GM19239 (cell line): Measurements from ENCODE around the gene KCNJ10.

ENCODE experiments used
- DNase-seq: peaks from one replicate; pipeline ENCODE4 v3.0.0; 2011; ENCODE audit warnings: low spot score; ENCODE audit not compliant: insufficient read length
- FAIRE-seq: peaks from 2 replicates; lab custom pipeline; 2011; peaks lifted over from hg19 to GRCh38; lab: Jason Lieb, UNC

The KCNJ10 gene

DNA sequence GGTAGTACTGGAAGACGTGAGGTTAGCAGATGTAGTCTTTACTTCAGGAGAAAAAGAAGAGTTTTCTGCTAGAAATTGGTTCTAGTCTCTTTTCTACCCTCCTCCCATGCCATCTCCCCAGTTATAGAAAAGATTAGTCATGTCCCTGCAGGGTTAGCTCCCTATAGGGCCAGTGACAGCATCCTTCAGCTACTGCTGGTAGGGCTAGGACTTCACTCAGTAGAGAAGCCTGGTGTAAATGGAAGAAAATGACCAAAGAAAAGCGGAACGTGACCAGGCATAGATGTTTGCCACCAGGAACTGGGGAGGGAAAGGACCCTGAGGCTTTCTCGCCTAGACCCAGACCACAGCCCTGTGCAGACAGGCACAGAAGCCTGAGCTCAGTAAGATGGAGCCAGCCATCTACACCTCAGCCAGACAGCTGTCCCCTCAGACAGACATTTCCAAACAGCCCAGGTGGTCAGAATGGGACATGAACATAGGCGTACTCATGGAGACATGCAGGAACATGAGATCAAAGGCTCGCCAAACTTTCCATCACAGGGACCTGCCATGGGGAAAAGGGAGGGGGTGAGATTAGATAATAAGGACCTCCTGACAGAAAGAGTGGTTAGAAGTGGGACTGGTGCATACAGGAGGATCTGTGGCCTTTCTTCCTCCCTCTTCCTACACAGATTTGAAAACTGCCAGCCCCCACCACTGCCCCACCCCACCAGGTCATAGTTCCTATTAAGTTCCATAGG lies 92.4 kb downstream of the KCNJ10 start:
- DNase-seq (no peak), FAIRE-seq (no peak)

DNA sequence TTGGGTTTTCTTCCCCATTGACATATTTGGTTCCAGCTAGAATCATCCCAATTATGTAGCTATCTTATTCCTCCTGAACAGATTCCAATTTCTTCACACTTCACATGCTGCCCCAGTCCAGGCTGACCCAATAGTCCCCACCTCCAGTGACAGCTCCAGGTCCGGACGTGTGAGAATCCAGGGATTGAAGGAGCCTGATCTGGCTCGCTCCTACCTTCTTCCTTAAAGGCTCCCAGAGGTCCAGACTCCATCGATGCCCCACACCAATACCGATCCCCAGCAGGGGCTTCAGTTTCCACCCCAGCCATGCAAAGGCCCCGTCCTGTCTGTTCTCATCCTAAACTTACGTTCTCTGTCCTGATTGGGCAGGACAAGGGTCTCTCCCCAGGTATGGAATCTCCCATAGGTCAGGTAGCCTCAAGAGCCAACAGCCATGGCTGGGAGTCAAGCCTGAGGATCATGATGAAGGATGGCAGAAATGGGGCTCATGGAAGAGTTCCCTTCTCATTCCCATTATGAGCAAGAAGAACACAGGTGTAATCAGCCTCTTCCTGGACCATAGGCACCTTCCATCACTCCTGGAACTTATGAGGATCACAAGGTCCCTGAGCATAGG lies 95.5 kb downstream of the KCNJ10 start:
- FAIRE-seq (no peak), DNase-seq (no peak)

DNA sequence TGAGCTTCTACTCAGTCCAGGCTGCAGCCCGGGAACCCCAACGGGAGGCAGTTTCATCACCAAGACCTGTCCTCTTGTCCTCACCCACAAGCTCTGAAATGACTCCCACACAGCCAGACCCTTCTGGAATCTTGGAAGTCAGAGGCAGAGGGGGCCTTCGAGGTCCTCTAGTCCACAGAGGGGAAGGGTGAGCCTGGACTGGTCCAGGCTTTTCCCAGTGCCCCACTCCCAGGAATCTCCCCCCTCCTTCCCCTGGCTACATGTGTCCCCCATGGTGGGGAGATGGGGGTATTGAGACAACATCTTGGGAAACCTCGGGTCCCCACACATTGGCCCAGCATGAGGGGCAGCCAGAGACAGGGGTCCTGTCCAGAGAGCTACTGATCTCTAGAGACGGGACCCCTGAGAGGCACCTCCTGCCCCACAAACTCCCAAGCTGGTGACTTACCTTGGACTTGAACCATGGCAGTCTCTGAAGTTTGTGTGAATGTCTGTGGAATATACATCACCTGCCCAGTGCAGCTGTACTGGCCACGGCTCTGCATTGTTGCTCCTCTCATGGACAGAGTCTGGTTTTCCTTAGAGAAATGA lies 96.5 kb downstream of the KCNJ10 start:
- DNase-seq: no peak
- no peak for FAIRE-seq

DNA sequence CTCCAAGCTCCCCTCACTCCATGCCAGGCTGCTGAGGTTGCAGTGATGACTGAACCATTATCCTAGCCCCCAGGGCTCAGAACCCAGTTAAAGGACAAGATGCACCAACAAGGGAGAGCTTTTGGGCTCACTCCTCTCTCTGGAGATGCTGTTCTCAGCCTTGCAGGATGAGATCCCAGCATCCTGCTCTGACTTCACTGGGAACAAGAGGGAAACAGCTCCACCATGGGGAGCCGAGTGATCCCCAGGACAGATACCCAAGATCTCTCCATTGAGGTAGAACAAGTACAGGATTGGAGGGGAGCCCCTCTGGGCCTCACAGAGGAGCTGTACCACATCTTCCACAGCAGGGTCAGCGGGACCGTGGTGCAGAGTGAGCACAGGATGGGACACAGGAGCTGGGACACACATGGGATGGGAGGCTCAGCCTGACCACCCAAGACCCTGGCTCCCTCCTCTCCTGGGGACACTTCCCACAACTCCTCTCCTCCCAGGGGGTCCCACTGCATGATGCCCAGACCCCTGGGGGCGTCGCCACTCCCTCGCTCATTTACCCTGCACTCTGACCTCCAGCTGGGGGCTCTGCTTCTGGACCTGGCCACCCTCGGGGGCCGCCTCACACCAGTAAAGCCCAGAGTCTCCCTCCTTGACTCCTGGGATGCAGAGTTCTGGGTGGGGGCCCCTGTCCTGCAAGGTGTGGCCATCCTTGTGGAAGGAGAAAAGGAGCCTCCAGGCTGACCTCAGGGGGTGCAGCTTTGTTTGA lies 97.3 kb downstream of the KCNJ10 start:
- DNase-seq (no peak), FAIRE-seq (no peak)

DNA sequence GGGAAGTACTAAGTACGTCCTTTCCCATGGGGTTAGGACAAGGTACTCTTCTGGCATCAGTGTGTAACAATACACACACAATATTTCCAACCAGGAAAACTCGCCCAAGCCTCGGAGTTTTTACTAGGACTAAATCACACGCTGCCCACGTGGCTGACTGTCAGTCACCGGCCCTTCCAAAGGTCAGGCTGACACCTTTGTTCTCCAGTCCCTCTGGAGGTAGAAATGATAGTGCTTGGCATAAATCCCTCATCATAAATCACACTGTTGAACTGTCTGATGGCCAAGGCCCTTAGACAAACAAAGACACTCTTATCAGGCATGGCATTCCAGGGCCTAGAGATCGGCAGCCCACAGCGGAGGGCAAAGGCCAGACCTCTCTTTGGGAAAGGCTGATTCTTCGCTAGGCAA lies 99.0 kb downstream of the KCNJ10 start:
- DNase-seq (no peak), FAIRE-seq (no peak)

DNA sequence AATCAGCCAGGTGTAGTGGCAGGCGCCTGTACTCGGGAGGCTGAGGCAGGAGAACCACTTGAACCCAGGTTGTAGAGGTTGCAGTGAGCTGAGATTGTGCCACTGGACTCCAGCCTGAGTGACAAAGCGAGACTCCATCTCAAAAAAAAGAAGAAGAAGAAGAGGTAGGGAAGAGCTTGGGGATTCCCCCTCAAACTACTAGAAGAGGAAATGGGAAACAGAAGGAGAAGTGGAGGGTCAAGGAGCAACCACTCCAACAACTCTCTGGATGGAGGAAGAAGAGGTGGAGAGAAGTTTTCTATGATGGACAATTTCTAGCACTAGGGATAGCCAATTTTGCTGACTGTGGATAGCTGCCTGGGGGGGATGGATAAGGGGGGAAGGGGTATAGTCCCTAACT lies 101.1 kb downstream of the KCNJ10 start:
- no peak for FAIRE-seq
- DNase-seq: no peak

DNA sequence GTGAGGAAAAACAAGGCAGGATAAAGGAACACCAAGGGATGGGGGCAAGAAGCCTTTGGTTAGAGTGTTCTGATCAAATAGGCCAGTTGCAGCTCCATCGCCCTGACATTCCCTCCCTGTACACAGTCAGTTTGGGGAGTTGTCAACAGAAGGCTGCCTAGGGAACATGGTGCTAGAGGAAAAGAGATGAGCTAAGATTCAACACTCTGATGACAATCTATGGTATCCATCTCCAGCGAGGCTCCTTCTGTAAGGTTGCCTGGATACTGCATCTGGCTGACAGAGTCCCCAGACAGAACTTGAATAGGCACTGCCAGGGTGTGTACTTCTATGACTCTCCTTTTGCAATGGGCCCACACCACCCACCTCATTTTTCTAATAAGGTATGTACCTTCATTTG lies 104.7 kb downstream of the KCNJ10 start:
- DNase-seq: no peak
- no peak for FAIRE-seq

DNA sequence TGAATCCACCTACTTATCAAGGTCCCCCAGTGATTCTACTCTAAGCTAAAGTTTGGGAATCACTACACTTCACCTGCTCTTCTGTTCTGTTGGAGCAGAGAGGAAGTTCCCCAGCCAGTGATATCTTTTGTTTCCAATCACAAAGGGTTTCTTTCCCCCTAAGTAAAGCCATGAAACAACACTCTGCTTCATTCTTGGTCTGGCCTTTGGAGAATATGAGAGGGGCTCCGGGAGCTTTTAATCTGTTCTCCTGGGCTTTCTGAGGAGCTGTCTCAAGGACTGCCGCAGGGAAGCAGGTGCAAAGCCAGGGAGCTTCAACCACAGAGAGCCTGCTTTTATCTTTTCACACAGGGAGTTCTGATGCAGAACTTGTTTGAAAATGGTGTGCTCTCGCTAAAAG lies 105.8 kb downstream of the KCNJ10 start:
- DNase-seq (no peak), FAIRE-seq (no peak)

DNA sequence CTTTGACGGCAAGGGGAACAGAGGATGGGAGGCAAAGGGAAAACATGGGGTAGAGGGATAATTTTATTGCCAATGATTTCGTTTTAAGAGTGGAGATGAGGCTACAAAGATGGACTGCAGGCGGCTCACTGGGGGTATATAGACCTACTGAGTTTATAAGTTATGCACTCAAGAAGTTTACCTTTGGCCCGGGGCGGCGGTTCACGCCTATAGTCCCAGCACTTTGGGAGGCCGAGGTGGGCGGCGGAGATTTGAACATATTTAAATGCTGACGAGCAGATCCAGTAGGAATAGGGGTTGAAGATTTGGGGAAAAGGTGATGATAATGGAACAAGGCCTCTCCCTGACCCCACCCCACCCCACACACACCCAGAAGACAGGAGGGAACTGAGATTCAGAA lies 107.8 kb downstream of the KCNJ10 start:
- no peak for FAIRE-seq
- no peak for DNase-seq

DNA sequence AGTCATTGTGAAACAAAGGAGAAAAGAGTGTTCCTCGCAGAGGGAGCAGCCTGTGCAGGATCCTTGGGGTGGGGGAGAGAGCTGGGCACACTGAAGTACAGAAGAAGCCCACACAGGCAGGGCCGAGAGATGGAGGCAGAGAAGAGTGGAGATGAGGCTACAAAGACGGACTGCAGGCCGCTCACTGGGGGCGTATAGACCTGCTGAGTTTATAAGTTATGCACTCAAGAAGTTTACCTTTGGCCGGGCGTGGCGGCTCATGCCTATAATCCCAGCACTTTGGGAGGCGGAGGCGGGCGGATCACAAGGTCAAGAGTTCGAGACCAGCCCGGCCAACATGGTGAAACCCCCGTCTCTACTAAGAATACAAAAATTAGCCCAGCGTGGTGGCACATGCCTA lies 108.3 kb downstream of the KCNJ10 start:
- FAIRE-seq (no peak), DNase-seq (no peak)

DNA sequence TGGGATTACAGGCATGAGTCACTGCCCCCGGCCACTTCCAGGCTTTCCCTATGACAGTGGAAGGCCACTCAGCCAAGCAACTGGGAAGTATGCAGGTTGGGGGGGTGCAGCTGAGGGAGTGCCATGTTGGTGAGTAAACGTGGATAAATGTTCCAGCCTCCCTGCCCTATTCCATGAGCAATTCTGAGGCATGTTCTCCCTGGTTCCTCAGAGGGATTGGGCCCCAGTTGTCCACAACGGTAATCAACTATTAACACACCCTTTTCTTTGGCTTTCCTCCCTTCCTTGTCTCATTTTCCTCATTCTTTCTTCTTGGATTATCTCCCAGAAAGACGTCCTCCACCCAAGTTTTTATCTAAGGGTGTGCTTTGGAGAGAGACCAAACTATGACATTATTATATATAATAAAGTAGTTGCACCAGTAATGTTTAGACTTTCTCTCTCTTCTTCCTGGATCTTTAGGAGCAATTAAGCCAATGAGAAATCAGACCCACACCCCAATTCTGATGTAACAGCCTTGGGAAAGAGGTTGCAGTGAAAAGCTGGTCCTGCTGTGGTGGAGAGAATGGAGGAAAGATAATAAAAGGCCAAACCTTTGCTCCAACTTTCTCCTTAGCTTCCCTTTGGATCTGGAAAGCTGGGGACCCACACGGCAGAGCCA lies 109.1 kb downstream of the KCNJ10 start:
- DNase-seq (no peak), FAIRE-seq (no peak)

DNA sequence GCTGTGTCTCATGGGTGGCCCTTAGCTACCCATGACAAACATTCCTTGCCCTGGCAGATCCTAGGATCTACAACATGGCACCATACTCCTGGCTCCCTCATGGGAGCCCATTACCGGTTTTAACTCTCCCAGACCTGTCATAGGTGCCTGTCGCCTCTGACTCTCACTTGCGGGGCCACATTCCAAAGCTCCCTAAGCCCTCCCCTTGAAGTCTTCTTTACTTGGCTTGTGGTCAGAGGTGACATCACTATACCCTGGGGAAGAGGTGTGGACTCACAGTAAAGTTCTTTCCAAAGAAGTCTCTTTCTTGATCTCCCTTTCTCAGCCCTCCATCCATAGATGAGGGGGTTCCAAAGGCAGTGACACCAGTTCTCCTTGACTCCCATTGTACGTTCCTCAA lies 110.5 kb downstream of the KCNJ10 start:
- DNase-seq (no peak), FAIRE-seq (no peak)

DNA sequence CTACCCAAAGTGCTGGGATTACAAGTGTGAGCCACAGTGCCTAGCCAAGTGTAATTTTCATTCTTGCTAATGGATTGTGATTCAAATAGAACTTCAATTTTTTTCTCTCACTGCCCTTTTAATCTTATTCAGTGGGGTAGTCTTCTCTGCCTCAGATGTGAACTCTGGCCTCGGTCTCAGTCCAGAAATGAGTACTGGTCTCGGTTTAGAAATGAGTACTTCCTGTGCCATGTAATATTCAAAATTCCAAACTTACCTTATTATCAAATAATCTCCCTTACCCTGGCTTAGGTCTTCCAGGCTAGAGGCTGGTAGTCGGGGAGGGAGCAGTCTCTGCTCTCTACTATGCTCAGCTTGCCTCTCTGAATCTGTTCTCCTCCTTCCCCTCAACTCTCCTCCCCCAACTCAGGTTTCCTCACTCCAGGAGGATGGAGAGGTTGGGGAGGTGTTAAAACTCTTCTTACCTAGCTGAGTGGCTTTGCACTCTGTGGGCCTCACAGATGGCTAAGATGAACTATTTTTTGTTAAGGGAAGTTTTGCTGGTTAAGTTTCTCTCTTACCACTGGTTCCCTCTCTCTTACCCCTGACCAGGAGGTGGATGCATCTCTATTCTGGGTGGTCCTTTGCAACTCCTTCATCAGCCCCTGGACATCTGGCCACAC lies 111.1 kb downstream of the KCNJ10 start:
- DNase-seq: no peak

DNA sequence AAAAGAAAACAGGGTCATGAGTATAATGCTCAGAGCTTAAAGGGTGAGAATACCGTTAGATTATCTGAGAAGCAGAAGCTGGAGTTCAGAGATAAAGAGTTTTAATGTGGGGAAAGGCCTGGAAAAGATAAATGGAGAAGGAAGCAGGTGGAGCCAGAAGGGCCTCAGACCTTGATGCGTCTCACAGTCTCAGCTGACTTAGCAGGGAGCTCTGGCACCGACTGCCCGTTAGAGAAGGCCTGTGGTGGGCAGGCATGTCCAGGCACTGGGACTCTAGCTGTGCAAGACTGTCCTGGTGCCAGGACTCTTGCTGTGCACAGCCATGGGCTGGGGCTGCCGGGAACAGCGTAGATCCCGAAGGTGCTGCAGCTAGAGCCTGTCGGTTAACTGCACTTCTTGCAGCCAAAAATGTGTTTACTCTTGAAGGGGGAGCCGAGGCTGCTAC lies 112.1 kb downstream of the KCNJ10 start:
- FAIRE-seq: no peak

More for the DNA sequence above, 111.1 kb downstream of the KCNJ10 start:
- FAIRE-seq: peak; percentile 72

DNA sequence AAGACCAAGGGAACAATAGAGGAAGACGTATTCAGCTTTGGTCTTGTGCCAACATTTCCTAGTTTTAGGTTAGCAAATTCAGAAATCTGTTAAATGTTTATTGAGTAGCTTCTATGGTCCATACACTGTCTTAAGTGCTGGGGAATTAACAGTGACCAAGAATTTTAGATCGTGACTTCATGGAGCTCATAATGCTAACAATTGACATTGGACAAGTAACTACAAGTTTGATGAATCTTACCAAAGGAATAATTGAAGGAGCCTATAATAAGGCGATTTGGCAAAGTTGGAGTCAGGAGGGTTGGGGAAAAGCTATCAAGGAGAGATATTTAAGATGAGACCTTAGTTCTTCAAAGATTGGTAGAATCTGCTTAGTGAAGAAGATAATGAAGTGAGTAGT lies 114.5 kb downstream of the KCNJ10 start:
- DNase-seq: no peak
- FAIRE-seq: no peak

More for the DNA sequence above, 112.1 kb downstream of the KCNJ10 start:
- DNase-seq: no peak

DNA sequence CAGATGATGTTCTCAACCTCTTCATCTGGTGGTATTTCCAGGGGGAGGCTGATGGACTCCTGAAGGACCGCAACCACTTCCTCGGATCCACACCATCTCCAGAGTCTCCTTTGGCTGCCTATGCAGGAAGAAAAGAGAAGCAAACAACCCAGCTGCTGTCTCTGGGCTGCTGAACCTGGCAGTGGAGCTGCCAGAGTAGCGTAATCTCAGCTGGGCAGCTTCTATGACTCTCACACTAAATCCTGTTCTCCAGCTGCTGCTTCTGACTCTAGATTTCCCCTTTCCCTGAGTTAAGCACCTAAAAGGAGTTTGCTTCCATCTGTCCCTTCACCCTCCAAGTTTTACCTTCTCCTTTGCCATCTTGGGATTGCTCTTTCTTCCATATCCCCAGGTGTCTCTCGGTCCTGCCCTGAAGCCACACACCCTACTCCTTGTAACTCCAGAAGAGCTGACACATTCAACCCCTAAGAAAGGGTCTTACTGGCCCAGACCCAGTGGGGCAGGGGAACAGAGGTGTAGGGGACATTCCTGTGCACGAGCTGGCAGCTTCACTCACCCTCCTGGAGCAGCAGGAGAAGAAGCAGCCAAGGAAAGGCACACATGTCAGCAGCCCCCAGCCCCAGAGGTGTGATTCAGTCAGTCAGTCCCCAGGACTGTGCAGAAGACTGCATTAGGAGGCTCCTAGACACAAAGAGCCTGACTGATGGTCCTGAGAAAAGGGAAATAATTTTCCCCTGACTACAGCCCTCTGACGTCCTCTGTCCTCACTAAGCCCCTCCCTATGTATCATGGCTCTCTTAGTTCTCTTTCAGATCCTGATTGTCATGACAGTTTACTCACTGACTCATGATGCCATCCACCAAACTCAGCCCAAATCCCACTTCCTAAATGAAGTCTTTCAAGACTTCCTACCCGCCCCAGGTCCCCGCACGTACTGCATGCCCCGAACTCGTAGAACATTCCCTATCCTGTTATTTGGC lies 116.1 kb downstream of the KCNJ10 start, which contains the start of gene SLAMF9:
Gene SLAMF9 (minus strand): TSS at position 702 of the 980 bp plus-strand sequence. CDS start 100 bp downstream, at position 602.
- no peak for FAIRE-seq
- DNase-seq: no peak

DNA sequence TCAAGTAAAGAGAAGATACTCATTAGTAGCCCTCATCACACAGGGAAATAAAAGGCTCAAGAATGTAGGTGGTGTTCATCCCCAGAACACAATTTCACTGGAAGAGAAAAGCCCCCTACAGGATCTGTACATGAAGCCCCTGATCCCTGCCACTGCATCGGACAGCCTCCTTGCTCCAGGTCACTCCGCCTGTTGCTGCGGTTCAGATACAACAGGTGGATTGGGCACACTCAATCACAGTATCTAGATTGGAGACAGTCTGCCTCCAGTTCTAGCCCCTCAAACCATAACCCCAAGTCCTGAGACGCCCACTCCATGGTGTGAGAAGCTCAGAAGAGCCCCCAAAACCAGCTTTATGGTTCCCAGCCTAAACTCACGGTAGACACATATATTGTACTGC lies 117.0 kb downstream of the KCNJ10 start:
- FAIRE-seq: no peak
- no peak for DNase-seq

DNA sequence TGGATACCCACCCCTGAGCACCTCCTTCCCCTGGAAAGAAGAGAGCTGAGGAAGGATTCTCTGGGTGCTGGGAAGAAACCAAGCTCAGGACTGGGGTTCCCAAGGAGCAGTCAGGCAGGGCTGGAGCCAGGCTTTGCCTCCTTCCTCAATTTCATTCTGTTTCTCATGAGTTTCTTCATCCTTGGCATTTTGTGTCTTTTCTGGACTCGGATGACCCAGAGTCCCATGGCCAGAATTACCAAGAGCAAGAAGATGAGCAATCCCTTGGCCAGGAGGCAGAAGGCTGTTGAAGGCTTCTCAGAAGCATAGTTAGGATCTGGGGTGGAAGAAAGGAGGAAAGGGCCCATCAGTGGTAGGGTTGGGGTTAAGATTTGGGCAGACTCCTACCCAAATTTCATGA lies 118.4 kb downstream of the KCNJ10 start:
- DNase-seq: no peak
- FAIRE-seq: no peak

DNA sequence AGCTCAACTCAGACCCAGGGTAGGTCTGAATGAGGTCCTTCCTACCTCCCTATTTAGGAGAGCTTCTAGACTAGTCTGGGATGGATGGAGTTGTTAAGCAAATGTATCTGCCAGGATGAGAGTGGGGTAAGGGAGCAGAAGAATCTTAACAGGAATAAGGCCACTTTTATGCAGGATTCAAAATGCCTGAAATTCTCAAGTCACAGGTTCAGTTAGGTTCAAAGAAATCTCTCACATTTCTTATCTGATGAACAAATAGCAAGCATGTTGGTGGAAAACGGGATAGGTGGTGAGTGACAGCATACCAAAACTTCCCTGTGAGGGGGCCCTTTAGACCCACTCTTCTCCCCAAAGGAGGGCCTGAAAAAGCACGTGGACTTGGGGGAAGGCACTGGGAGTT lies 118.9 kb downstream of the KCNJ10 start:
- FAIRE-seq: no peak
- DNase-seq: no peak
